Lower leg skin (tissue), 4 donors: ENCODE data around the gene SYNGR2. TPM values are rescaled to one million over a fixed set of nuclear protein-coding genes. Genes with fewer than 3 reads are reported as not detected.

Experiments used
- DNase-seq, 2 donors: peaks; one replicate each; pipeline ENCODE4 v3.0.0-alpha.2; 2019; ENCODE audit warnings: low spot score in 2 of 2
- H3K4me3 ChIP-seq: fragments of 200-600 bp; sonication (generic); 2 replicates; pipeline ENCODE4 v1.5.1; 2017; ENCODE audit warnings: mild to moderate bottlenecking, low read depth; ENCODE audit not compliant: poor library complexity, severe bottlenecking
- CTCF ChIP-seq, 3 donors: fragments of 450-650 bp; IDR thresholded peaks; one replicate each; pipeline ENCODE4 v1.5.1; 2016; ENCODE audit warnings: antibody characterized with exemption in 3 of 3, mild to moderate bottlenecking in 3 of 3, moderate library complexity in 2 of 3
- POLR2A ChIP-seq, 2 donors: fragments of 450-650 bp; IDR thresholded peaks; one replicate each; pipeline ENCODE4 v1.6.1; 2016 to 2017; ENCODE audit warnings: antibody characterized with exemption in 2 of 2, mild to moderate bottlenecking in 1 of 2, moderate library complexity in 1 of 2
- WGBS, 2 donors: methylation state at CpG; one replicate each; pipeline ENCODE4 v1.1.5; 2018; 5-methylcytosine and 5-hydroxymethylcytosine counted together
- intact Hi-C: fragments of 100-400 bp; cut with DNase I; formaldehyde crosslinking; loops from one replicate; pipeline ENCODE4 v1.15.0; 2023; ENCODE audit warnings: low total_unique reads
- total RNA-seq, 4 donors: library from RNA; depleted of rRNA; stranded (reverse); fragments of >200 nt; gene quantifications; one replicate each; pipeline ENCODE4 v1.1.0, GENCODE V29; 2016

SYNGR2 gene
- total RNA-seq, 4 donors from 2014 or later, result 97.9 to 169 (median 144) TPM

GRCh38 chr17:78185981-78186691, 17.8 kb downstream of the SYNGR2 start:
- WGBS, 2 donors, result 43 to 51% methylated on average over 10 of the region's 10 CpGs
- no peak for TF ChIP-seq POLR2A (IDR thresholded peaks at IDR 0.05)
- TF ChIP-seq CTCF (IDR thresholded peaks at IDR 0.05), result no peak
- H3K4me3 ChIP-seq, result no peak overlapping the region
- intact Hi-C loops, result no loop called here
- DNase-seq, result no peak

- intact Hi-C loops, result no loop called here
- peak within 1 kb of the TSS; percentile 36 for H3K4me3 ChIP-seq
- TF ChIP-seq POLR2A (IDR thresholded peaks at IDR 0.05) (no peak), CTCF (IDR thresholded peaks at IDR 0.05) (peak in 1 of 3 donors; percentile 90)
- 5 to 6% methylated on average over 36 to 50 of the region's 57 CpGs for WGBS, 2 donors
- DNase-seq, result peak; percentile 95 to 99
Observed at GRCh38 chr17:78186692-78187595, 18.6 kb downstream of the SYNGR2 start, which contains the start of the genes AFMID and TK1. Gene AFMID, plus strand, starts transcription at chr17:78187362. Its CDS starts 9 bp downstream, at chr17:78187371. Gene TK1, minus strand, starts transcription at chr17:78187052. Its CDS starts 58 bp downstream, at chr17:78186994.

DNA sequence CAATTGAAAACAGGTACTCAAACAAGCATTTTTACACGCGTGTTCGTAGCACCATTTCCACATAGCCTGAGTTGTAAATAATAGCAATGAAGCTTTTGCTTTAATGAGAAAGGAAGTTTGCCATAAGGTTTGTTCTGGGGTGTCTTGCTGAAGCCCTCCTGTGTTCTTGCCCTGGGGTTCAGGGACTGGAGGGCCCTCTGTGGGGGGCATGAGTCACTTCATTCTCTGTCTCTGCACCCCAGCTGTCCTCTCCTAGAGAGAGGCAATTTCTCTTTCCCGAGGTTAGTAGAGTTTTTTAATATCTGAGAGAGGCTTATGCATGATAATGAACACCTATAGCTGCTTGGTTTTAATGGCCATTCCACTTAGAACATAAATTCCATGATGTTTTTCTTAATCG, 28.3 kb downstream of the SYNGR2 start:
- 75 to 78% methylated on average over 5 of the region's 5 CpGs for WGBS, 2 donors
- intact Hi-C loops, result no loop called here
- DNase-seq, result no peak
- no peak overlapping the region for H3K4me3 ChIP-seq
- no peak for TF ChIP-seq POLR2A (IDR thresholded peaks at IDR 0.05)
- TF ChIP-seq CTCF (IDR thresholded peaks at IDR 0.05), result no peak

GRCh38 chr17:78197147-78197832, 28.9 kb downstream of the SYNGR2 start:
- no peak for DNase-seq
- no peak overlapping the region for H3K4me3 ChIP-seq
- TF ChIP-seq CTCF (IDR thresholded peaks at IDR 0.05) (no peak), POLR2A (IDR thresholded peaks at IDR 0.05) (no peak)
- WGBS, 2 donors, result 57 to 61% methylated on average over 9 of the region's 9 CpGs
- intact Hi-C loops, result no loop called here

GRCh38 chr17:78200451-78200850, 32.1 kb downstream of the SYNGR2 start:
- H3K4me3 ChIP-seq, result no peak overlapping the region
- intact Hi-C loops, result no loop called here
- TF ChIP-seq CTCF (IDR thresholded peaks at IDR 0.05) (no peak), POLR2A (IDR thresholded peaks at IDR 0.05) (no peak)
- no peak for DNase-seq
- 79 to 80% methylated on average over 6 of the region's 6 CpGs for WGBS, 2 donors
